HG03469 (cell line): ENCODE measurements around the gene COX4I1.
"Not testable (repeated sequence)": the region's sequence is repeated elsewhere in the genome, so short reads cannot be mapped to it uniquely, and the experiment has no call there.

Experiments
- ATAC-seq: cut with Tn5 transposase; IDR thresholded peaks from one replicate; pipeline ENCODE4 v1.9.1; 2021; ENCODE audit warnings: mild to moderate bottlenecking, moderate library complexity, moderate number of reproducible peaks; ENCODE audit not compliant: unreplicated experiment

Gene COX4I1

GRCh38 chr16:85821390-85822135 lies 22.1 kb downstream of the COX4I1 start:
- peak; percentile 48 for ATAC-seq

- ATAC-seq = no peak
Observed at GRCh38 chr16:85822145-85822544, 22.6 kb downstream of the COX4I1 start.

- no peak for ATAC-seq
Observed at GRCh38 chr16:85823328-85823920, 23.9 kb downstream of the COX4I1 start.

GRCh38 chr16:85824161-85825135 lies 25.0 kb downstream of the COX4I1 start:
- no peak for ATAC-seq

- no peak for ATAC-seq
Observed at GRCh38 chr16:85825326-85825725, 25.8 kb downstream of the COX4I1 start.

- no peak for ATAC-seq
Observed at GRCh38 chr16:85826686-85827247, 27.3 kb downstream of the COX4I1 start.

GRCh38 chr16:85828166-85828565 lies 28.7 kb downstream of the COX4I1 start:
- ATAC-seq = no peak

GRCh38 chr16:85829171-85829719 lies 29.8 kb downstream of the COX4I1 start:
- no peak for ATAC-seq

GRCh38 chr16:85829751-85830445 lies 30.4 kb downstream of the COX4I1 start:
- no peak for ATAC-seq

- no peak for ATAC-seq
Observed at GRCh38 chr16:85830821-85831220, 31.3 kb downstream of the COX4I1 start.

- no peak for ATAC-seq
Observed at GRCh38 chr16:85832570-85833218, 33.2 kb downstream of the COX4I1 start.

- no peak for ATAC-seq
Observed at GRCh38 chr16:85833219-85833920, 33.9 kb downstream of the COX4I1 start.

- ATAC-seq = no peak
Observed at GRCh38 chr16:85834741-85835140, 35.2 kb downstream of the COX4I1 start.

GRCh38 chr16:85835227-85835751 lies 35.8 kb downstream of the COX4I1 start:
- ATAC-seq = no peak

GRCh38 chr16:85835956-85836705 lies 36.6 kb downstream of the COX4I1 start:
- no peak for ATAC-seq

- ATAC-seq = no peak
Observed at GRCh38 chr16:85836706-85837582, 37.4 kb downstream of the COX4I1 start.

GRCh38 chr16:85837654-85838053 lies 38.2 kb downstream of the COX4I1 start:
- ATAC-seq = not testable (repeated sequence)
